NAMALWA (cell line): ENCODE results near the gene MTMR10.

ENCODE experiments used
- DNase-seq: peaks from one replicate; pipeline ENCODE4 v3.0.0-alpha.2; 2015; ENCODE audit warnings: low spot score

The MTMR10 gene

DNA sequence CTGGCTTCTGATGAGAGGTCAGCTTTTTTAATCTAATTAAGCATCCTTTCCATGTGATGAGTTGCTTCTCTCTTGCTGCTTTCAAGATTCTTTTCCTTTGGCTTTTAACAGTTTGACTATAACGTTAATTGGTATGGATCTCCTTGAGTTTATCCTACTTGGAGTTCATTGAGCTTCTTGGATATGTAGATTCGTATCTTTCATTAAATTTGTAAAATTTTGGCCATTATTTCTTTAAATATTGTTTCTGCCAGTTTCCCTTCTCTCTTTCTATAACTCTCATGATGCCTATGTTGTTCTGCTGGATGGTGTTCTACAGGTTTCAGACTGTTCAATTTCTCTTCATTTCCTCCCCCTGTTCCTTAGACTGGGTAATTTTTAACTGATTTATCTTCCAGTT, 21.0 kb upstream of the MTMR10 start:
- no peak for DNase-seq

GRCh38 chr15:31010036-31010435, 18.6 kb upstream of the MTMR10 start:
- no peak for DNase-seq

GRCh38 chr15:31005660-31006059, 14.2 kb upstream of the MTMR10 start:
- no peak for DNase-seq

- DNase-seq = peak; percentile 72
Observed at GRCh38 chr15:31004220-31004733, 12.8 kb upstream of the MTMR10 start.

DNA sequence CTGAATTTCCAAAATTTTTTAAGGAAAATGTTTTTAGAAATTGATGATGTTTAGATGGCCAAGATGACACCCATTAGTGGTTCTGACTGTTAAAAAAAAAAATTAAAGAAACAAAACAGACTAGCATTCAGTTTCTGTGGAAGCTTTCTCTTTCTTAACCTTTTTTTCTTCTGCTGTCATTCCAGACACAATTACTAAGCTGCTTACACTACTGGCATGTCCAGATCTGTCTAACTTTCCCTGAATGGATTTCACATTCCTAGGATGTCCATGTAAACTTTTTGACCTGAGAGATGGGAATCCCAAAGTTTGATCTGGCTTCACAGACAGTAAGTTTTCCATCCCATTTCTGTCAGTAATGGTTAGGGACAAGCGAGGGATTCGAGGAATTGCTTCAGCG, 10.3 kb upstream of the MTMR10 start:
- DNase-seq = no peak

DNA sequence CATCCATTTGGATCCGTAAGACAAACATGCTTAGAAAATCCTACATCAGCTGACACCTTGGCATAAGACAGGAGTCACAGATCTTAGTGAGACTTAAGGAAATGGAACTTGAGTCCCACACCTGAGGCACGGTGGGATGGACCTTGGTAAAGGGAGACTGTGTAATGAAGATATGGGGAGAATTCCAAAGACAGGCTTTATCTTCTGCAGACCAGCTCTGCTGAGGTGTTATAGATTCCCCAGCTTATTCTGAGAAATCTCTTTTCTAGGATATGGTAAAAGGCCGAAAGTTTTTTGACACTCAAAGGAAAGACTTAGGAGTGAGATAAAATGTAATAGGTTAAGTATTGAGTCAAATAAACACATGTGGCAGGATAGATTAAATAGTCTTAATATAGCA, 8.3 kb upstream of the MTMR10 start:
- no peak for DNase-seq

- DNase-seq = peak; percentile 25
Observed at GRCh38 chr15:30997270-30997669, 5.8 kb upstream of the MTMR10 start.

DNA sequence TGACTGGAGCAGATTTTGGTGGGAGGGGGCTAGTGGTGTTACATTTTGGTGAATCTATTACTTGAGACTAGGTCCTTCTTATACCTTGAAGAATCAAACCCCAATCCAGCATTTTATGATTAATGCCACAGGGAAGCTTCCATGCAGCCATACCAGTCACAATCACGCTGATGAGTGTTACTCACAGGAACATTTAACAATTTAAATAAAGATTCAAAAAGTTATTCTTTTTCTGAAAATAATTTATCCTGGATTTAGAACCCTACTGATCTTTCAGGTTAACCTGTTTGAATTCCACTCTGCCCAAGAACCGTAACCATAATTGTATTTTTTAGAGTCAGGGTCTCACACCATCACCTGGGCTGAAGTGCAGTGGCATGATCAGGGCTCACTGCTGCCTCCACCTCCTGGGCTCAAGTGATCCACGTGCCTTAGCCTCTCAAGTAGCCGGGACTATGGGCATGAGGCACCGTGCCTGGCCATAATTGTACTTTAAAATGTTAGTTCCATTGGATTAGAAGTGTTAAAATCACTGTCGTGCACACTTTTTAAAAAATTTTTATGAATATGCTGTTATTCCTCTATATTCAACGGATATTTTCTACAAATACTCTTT, 929 bp upstream of the MTMR10 start:
- DNase-seq = peak; percentile 10

GRCh38 chr15:30990446-30991254, 778 bp downstream of the MTMR10 start:
- peak; percentile 65 for DNase-seq

DNA sequence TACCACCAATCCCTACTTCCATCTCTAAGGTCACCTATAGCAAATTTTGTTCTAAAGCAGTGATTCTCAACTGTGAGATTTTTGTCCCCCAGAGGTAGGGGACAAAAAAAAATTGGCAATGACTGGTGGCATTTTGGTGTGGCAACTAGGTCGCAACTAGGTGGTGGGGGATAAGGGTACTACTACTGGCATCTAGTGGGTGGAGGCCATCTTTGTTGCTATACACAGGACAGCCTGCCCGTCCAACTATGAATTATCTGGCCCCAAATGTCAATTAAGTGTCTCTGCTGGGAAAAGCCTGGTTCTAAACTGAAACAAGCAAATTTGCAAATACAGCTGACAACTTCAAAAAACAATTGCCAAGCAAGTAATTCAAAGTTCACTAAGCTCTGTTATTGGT, 1.4 kb downstream of the MTMR10 start:
- DNase-seq = peak; percentile 70

- DNase-seq = no peak
Observed at GRCh38 chr15:30985081-30985531, 6.3 kb downstream of the MTMR10 start.

DNA sequence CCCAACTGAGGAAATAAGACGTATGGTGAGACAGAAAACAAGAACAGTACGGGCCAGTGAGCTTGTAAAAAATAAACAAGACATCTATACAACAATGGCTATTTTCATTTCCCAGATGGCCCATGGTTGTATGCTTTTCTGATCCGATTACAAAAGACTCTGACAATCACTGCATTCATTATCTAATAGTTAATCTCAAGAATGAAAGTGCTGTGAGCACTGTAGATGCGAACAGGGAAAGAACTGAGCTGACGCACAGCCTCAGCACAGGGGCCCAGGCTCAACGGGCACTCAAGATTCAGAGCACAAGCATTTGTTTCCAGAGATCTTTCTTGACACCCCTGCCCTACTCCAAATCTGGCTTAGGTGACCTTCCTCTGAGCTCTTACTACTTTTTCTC, 6.9 kb downstream of the MTMR10 start:
- DNase-seq = no peak

GRCh38 chr15:30984118-30984517, 7.3 kb downstream of the MTMR10 start:
- no peak for DNase-seq

GRCh38 chr15:30979457-30979856, 12.0 kb downstream of the MTMR10 start:
- DNase-seq = no peak

- no peak for DNase-seq
Observed at GRCh38 chr15:30978328-30978727, 13.1 kb downstream of the MTMR10 start.

DNA sequence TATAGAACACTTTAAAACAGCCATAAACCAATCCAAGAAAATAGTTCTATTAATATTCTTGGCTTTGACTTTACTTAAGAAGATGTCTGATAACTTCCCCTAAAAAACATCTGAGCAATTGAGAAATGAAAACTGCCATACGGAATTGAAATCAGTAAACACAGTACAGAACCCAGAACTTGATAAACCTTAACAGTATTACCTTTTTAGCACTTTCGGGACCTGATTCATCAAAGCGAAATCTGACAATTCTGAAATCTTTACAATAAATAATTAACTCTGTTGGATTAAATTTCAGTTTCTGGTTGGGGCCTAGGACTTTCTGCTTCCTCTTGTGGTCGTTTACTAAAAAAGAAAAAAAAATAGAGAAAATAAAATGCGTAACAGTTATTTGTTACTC, 17.3 kb downstream of the MTMR10 start:
- DNase-seq = no peak

- no peak for DNase-seq
Observed at GRCh38 chr15:30973379-30973778, 18.0 kb downstream of the MTMR10 start.

GRCh38 chr15:30969724-30970123, 21.7 kb downstream of the MTMR10 start:
- DNase-seq = no peak

GRCh38 chr15:30963681-30964080, 27.7 kb downstream of the MTMR10 start:
- no peak for DNase-seq

- no peak for DNase-seq
Observed at GRCh38 chr15:30962659-30963058, 28.8 kb downstream of the MTMR10 start.

GRCh38 chr15:30962079-30962478, 29.3 kb downstream of the MTMR10 start:
- DNase-seq = no peak

DNA sequence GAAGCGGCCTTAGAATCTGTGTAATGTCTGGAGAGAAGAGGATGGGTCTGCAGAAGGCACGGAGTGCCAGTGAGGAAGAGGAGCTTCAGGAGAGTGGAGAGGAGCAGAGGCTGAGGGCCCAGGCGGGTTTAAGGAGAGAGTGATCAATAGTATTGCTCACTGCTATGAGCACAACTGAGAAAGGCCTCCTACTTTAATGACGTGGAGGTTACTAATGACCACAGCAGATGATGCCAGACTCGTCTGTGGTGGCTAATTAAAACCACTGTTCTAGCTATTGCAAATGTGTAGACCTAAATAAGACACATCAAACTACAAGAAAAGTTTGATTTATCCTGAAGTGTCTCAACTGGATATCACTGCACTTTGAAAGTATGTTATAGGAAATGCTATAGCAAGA, 33.2 kb downstream of the MTMR10 start:
- DNase-seq = no peak
